Measurements from ENCODE around the gene PRR33. TPM values are rescaled to one million over a fixed set of nuclear protein-coding genes. Genes with fewer than 3 reads are reported as not detected.
"Not testable (repeated sequence)": the region's sequence is repeated elsewhere in the genome, so short reads cannot be mapped to it uniquely, and the experiment has no call there.

Gene PRR33
- total RNA-seq: 1.4 and 3.9 TPM in 2 replicates
- 5.2 TPM for polyA plus RNA-seq (2012)

DNA sequence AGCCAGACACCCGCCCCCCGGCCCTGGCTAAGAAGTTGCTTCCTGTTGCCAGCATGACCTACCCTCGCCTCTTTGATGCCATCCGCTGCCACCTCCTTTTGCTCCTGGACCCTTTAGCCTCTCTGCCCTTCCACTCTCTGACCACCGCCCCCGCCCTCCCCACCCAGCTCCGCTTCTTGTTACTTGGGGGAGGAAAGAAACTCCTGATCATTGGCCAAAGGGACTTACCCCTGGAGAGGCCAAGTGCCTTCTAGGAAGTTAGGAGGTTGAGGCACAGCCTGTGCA, at the start of gene PRR33:
Gene PRR33, minus strand, starts transcription at position 65 of the 285 bp plus-strand sequence. CDS start 1,311 bp downstream, outside the sequence.
- no peak for DNase-seq (ENCODE audit: low read depth)

DNA sequence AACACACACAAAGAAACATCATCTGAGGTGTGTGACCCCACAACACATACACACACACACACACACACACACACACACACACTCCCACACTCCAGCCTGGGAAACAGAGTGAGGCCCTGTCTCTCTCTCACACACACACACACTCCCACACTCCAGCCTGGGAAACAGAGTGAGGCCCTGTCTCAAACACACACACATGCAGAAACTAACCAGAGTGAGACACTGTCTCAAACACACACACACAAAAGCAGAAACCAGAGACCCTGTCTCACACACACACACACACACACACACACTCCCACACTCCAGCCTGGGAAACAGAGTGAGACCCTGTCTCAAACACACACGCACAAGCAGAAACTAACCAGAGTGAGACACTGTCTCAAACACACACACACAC, 48.1 kb upstream of the PRR33 start:
- not testable (repeated sequence) for DNase-seq (ENCODE audit: low read depth)

GRCh38 chr11:1939006-1939625, 47.4 kb upstream of the PRR33 start:
- DNase-seq (ENCODE audit: low read depth): no peak

GRCh38 chr11:1938343-1939005, 46.8 kb upstream of the PRR33 start:
- no peak for DNase-seq (ENCODE audit: low read depth)

GRCh38 chr11:1937616-1938342, 46.1 kb upstream of the PRR33 start:
- no peak for DNase-seq (ENCODE audit: low read depth)

GRCh38 chr11:1936781-1937615, 45.3 kb upstream of the PRR33 start:
- no peak for DNase-seq (ENCODE audit: low read depth)

DNA sequence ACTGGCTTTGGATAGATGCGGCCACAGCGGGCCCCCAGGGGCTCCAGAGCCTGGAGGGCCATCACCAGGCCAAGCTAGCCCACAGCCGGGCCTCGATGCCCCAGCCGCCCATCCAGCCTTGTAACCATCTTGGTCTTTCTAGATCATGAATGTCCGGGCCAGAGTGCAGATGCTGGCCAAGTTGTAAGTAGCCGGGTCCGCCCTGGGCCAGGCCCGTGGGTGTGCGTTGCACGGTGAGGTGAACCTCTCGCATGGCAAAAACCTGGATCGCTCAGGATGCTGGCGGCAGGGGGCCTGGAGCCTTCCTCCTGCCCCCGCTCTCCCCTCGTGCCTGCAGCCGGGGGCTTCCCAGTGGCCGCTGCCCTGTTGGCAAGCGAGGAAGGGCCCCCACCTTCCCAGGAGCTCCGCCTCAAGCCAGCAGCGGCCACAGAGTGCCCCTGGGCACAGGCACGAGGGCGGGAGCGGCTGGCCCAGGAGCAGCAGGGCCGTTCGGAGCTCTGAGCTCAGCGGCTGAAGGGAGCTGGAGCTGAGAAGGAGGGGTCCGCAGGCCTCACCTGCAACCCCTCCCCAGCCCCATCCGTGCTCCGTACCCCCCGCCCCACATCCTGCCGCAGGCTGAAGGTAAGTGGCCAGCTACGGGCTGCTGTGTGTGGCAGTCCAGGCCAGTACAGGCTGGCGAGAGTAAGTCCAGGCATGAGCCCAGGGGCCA, 44.5 kb upstream of the PRR33 start:
- DNase-seq (ENCODE audit: low read depth): no peak

DNA sequence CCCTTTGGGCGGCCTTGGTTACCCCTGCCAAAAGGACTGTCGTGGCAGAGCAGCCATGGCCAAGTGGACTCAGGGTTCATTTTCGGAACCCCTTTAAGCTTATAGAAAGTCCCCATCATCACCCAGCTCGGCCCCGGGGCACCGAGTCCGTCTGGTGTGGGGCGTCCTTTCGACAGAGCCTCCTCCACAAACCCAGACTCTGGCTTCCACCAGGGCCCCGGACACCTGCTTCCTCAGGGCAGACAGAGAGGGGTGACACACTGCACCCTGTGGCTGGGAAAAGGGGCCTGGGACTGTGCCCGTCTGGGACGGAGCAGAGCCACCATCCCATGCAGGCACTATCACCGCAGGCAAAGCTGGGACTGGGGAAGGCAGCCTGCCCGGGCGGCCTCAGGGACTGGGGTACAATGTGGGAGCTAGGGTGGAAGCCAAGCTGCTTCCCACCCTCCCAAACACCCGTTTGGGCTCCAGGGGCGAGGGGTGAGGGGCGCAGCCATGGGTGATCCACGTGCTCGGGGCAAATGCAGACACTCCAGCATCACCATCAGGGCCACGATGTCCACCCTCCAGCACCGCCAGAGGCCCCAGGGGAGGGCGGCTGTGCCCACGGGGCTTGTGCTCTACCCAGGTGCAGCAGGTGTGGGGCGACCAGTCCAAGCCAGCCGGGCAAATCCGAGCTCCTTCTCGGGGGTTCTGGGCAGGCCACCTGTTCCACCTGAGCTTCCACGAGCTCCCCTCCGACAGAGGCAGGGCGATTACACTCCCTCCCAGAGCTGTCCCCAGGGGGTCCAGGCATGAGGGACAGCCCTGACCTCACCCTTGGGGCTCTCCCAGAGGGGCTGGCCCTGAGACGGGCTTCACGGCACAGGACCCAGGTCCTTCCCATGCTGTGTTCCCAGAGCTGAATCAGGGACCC, 43.7 kb upstream of the PRR33 start:
- no peak for DNase-seq (ENCODE audit: low read depth)

GRCh38 chr11:1934335-1935155, 42.9 kb upstream of the PRR33 start:
- DNase-seq (ENCODE audit: low read depth): no peak

- no peak for DNase-seq (ENCODE audit: low read depth)
Measured at GRCh38 chr11:1933416-1934334, 42.0 kb upstream of the PRR33 start.

DNA sequence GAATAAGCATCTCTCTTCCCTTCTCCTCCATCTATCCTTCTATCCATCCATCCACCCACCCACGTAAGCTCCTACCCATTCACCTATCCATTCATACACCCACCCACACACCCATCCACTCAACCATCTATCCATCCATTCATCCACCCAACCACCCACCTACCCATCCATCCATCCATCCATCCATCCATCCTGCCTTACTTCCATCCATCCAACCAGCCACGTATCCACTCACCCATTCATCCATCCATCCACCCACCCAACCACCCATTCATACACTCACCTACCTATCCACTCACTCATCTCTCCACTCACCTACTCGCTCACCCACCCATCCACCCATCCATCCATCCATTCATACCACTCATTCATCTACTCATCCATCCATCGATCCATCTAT, 41.0 kb upstream of the PRR33 start:
- DNase-seq (ENCODE audit: low read depth): no peak

GRCh38 chr11:1932105-1932480, 40.4 kb upstream of the PRR33 start:
- no peak for DNase-seq (ENCODE audit: low read depth)

GRCh38 chr11:1931341-1932104, 39.8 kb upstream of the PRR33 start:
- peak; percentile 2 for DNase-seq (ENCODE audit: low read depth)

DNA sequence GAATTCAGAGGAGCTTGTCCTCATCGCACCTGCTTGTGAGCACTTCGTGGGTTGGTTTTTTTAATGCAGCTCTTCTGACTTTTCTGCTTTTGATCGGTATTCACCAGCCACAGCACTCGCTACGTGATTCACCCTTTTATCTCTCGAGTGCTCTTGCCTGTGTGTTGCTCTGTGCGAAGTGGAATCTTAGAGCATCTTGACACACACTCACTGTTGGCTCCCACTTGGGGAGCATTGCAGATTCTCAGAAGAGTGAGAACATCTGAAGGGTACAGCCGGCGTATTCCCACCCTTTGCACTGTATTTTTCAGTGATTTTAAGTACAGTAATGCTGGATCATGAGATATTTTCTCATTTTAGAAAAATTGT, 38.8 kb upstream of the PRR33 start:
- peak; percentile 3 for DNase-seq (ENCODE audit: low read depth)

GRCh38 chr11:1929621-1930461, 38.1 kb upstream of the PRR33 start:
- DNase-seq (ENCODE audit: low read depth): peak; percentile 0

DNA sequence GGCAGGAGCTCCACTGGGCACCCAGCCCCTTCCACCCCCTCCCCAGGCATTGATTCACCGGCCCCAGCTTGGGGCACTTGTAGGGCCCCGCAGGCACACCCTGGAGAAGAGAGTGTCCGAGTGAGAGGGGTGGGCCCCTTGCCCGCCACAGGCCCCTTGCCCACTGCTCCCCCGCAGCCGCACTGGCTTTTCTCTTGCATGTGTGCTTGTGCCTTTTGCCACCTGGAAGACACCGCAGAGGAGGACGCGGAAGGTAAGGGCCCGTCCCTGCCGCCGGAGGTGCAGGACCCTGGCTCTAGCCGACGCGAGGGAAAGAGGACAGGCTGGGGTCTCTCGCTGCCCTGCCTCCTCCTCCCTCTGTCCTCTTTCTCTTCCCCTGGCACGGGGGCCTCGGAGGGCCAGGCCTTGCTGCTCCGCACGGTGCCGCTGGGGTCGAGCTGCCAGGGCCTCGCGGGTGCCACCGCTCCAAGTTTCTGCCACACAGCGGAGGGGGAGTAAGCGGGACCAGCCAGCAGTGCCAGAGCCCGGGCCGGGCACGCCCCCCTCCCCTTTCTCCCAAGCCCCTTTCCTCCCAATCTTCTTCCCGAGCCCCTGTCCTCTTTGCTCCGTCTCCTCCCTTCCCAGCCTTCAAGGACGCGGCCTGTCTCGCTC, 37.3 kb upstream of the PRR33 start:
- peak; percentile 0 for DNase-seq (ENCODE audit: low read depth)

Data from myocyte (in vitro differentiated cells).